Measurements from ENCODE around the gene SLC12A7.

Gene SLC12A7

GRCh38 chr5:1125030-1125357 is 13.1 kb upstream of the SLC12A7 start:
- no peak for DNase-seq (ENCODE audit: low read depth in 2 of 2)

- DNase-seq (ENCODE audit: low read depth in 2 of 2): no peak
Observed at GRCh38 chr5:1124205-1125029, 12.6 kb upstream of the SLC12A7 start.

GRCh38 chr5:1123418-1124147 is 11.7 kb upstream of the SLC12A7 start:
- no peak for DNase-seq (ENCODE audit: low read depth in 2 of 2)

- DNase-seq (ENCODE audit: low read depth in 2 of 2): no peak
Observed at GRCh38 chr5:1122511-1123294, 10.8 kb upstream of the SLC12A7 start.

- DNase-seq (ENCODE audit: low read depth in 2 of 2): no peak
Observed at GRCh38 chr5:1121891-1122290, 10.0 kb upstream of the SLC12A7 start.

- no peak for DNase-seq (ENCODE audit: low read depth in 2 of 2)
Observed at GRCh38 chr5:1121044-1121443, 9.2 kb upstream of the SLC12A7 start.

- no peak for DNase-seq (ENCODE audit: low read depth in 2 of 2)
Observed at GRCh38 chr5:1120236-1120999, 8.6 kb upstream of the SLC12A7 start.

- no peak for DNase-seq (ENCODE audit: low read depth in 2 of 2)
Observed at GRCh38 chr5:1119312-1119831, 7.5 kb upstream of the SLC12A7 start.

- no peak for DNase-seq (ENCODE audit: low read depth in 2 of 2)
Observed at GRCh38 chr5:1118738-1119137, 6.9 kb upstream of the SLC12A7 start.

GRCh38 chr5:1118231-1118698 is 6.4 kb upstream of the SLC12A7 start:
- no peak for DNase-seq (ENCODE audit: low read depth in 2 of 2)

- DNase-seq (ENCODE audit: low read depth in 2 of 2): no peak
Observed at GRCh38 chr5:1116977-1117376, 5.1 kb upstream of the SLC12A7 start.

GRCh38 chr5:1116109-1116740 is 4.4 kb upstream of the SLC12A7 start:
- no peak for DNase-seq (ENCODE audit: low read depth in 2 of 2)

GRCh38 chr5:1115123-1115815 is 3.4 kb upstream of the SLC12A7 start:
- no peak for DNase-seq (ENCODE audit: low read depth in 2 of 2)

- DNase-seq (ENCODE audit: low read depth in 2 of 2): no peak
Observed at GRCh38 chr5:1113805-1114586, 2.1 kb upstream of the SLC12A7 start.

- no peak for DNase-seq (ENCODE audit: low read depth in 2 of 2)
Observed at GRCh38 chr5:1113332-1113690, 1.4 kb upstream of the SLC12A7 start.

GRCh38 chr5:1112596-1113331 is 901 bp upstream of the SLC12A7 start:
- DNase-seq (ENCODE audit: low read depth in 2 of 2): no peak

- DNase-seq (ENCODE audit: low read depth in 2 of 2): no peak
Observed at GRCh38 chr5:1111241-1111726, 579 bp downstream of the SLC12A7 start.

GRCh38 chr5:1110307-1111240 is 1.3 kb downstream of the SLC12A7 start:
- DNase-seq (ENCODE audit: low read depth in 2 of 2): no peak

All from stimulated activated CD4-positive, alpha-beta T cell treated with anti-CD3 and anti-CD28 coated beads, Interleukin-15, amount 100 ng/mL, for 48 hours (primary cell).